Midbrain (tissue), 1 donor: ENCODE measurements around the gene PRPF40A.

Experiments
- DNase-seq: peaks from one replicate; lab custom pipeline; 2025; lab: John Stamatoyannopoulos, UW

The PRPF40A gene

GRCh38 chr2:152651834-152652233 lies 65.4 kb downstream of the PRPF40A start:
- no peak for DNase-seq

DNA sequence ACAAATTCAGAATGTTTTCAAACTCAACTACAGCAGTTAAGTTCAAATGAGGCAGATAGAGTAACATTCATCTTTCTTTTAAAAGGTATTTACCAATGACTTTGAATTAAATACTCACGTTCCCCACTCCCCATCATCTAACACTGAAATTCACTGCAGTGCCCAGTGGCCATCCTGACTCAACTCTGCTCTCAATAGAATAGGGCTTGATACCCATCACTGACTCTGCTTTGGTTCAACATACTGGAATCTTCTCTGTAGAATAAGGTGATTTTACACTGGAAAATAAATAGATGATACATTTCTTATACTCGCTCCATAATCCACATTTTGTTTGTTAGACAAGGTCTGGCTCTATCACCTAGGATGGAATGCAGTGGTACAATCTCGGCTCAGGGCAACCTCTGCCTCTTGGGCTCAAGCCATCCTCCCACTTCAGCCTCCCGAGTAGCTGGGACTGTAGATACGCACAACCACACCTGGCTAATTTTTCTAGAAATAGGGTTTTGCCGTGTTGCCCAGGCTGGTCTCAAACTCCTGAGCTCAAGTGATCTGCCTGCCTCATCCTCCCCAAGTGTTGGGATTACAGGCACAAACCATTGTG lies 66.4 kb downstream of the PRPF40A start:
- no peak for DNase-seq

- DNase-seq: no peak
These were observed 67.3 kb downstream of the PRPF40A start for GRCh38 chr2:152649997-152650396.

DNA sequence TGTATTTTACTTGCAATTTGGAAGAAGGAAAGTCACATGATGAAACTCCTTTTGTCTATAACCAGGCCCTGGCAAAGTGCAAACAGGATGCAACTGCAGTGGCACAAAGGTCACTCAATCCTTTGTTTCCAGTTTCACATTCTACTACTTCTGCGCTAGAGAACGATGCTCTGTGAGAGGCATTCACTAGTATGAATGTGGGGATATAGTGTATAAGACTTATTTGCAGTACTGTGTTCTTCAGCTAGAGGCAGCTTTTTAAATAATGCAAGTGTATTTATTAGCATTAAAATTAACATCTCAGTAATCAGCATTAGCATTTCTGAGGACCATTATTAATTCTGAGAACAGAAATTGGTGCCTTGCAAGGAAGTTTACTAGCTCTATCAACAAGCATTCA lies 68.9 kb downstream of the PRPF40A start:
- DNase-seq: no peak

GRCh38 chr2:152647552-152647951 lies 69.7 kb downstream of the PRPF40A start:
- DNase-seq: peak; percentile 29

GRCh38 chr2:152646775-152647174 lies 70.5 kb downstream of the PRPF40A start:
- no peak for DNase-seq

- no peak for DNase-seq
These were observed 71.0 kb downstream of the PRPF40A start for GRCh38 chr2:152646264-152646663.

GRCh38 chr2:152644189-152644873 lies 72.9 kb downstream of the PRPF40A start:
- DNase-seq: no peak

DNA sequence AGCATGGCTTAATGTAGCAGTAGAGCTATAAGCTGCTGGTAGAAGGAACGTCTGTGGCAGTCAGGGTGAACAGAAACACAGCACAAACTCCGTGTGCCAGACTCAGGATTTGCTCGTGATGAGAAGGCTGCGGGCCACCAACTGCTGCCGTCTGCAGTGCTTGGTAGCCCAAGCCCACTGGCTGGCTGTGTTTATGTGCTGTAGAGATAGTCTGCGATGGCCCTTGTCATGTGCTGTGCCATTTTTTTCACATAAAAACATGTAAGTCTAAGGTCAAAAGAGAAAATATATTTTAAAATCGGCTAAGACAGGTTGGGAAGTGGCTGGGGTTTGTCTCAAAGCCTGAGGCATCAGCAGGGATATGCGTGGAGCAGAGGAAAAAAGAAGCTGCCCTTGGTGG lies 78.7 kb downstream of the PRPF40A start:
- no peak for DNase-seq

GRCh38 chr2:152638056-152638455 lies 79.2 kb downstream of the PRPF40A start:
- DNase-seq: no peak

GRCh38 chr2:152637251-152637650 lies 80.0 kb downstream of the PRPF40A start:
- DNase-seq: no peak

DNA sequence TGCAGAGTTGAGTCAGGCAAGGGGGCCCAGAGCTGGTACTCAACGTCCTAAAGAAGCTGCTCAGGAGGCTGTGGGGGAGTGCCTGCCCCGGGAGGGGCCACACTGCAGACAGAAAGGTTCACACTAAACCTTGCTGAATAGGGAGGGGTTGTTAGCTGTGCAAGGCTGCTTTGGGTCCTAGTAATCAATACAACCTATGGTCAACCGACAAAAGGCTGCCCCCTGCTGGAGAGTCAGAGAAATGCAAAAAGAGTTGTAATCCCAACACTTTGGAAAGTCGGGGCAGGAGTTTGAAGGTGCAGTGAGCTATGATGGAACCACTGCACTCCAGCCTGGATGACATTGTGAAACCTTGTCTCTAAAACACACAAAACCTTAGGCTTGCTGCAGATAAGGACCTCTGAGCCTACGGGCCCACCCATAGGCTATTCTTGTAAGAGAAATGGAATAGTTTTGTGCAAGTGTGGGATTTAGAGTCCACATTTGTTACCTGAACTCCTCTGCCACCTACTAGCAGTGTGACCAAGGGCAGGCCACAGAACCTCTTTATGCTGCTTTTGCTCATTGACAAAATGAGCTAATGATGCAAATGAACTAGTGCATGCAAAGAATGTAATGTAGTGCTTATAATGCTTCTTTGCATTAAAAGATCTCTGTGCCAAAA lies 81.5 kb downstream of the PRPF40A start:
- peak; percentile 48 for DNase-seq

- DNase-seq: no peak
These were observed 84.5 kb downstream of the PRPF40A start for GRCh38 chr2:152632736-152633135.

DNA sequence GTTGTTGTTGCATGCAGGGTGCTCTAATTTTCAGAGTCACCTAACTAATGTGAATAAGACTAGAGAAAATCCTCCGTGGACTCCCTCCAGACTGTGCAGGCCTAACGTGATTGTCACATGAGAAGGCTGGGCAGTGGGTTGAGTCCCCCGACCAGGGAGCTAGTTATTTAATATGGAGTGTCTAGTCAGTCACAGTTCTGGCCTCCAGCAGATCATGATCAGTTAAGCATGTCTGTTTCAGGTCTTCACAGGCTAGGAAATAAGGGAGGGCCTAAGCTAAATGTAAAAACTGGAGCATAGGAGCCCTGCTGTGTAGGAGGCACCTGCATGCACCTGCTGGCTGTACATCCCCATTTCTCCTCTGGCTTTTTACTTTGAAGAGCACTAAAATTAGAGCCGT lies 86.8 kb downstream of the PRPF40A start:
- no peak for DNase-seq

DNA sequence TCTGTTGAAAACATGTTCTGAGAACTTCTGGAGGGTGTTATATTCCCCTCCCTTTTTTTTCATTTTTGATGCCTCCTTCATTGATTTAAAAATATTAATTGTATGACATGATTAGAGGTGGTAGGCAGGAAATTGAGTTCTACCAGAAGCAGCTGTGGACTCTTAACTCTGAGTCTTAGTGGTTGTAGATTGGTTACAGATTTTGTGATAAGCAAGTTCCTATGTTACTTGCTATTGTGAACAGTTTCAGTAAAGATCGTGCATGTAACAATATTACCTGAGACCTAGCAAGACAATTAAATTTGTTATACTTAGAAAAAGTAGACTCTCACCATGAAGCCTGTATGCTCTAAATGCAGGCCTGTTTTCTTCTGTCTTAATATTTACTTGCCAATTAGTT lies 88.1 kb downstream of the PRPF40A start:
- no peak for DNase-seq

GRCh38 chr2:152627351-152627957 lies 89.8 kb downstream of the PRPF40A start:
- peak; percentile 66 for DNase-seq

DNA sequence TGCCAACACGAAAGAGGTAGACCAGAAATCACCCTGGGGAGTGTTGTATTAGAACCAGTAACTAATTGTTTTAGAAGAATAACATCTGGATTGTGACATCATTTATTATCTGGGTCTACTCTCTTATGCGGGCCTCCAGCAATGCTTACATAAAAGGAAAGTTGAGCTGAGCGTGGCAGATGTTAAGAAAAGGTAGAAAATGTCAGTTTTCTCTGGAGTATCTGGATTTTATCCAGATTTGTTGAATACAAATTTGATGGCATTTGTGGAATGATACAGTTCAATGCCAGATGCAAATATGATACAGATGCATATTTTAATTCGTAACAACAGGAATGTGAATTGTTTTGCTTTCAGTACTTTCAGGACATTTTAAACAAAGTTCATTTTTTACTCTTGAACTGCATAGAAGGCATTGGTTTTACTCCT lies 90.3 kb downstream of the PRPF40A start:
- DNase-seq: no peak

DNA sequence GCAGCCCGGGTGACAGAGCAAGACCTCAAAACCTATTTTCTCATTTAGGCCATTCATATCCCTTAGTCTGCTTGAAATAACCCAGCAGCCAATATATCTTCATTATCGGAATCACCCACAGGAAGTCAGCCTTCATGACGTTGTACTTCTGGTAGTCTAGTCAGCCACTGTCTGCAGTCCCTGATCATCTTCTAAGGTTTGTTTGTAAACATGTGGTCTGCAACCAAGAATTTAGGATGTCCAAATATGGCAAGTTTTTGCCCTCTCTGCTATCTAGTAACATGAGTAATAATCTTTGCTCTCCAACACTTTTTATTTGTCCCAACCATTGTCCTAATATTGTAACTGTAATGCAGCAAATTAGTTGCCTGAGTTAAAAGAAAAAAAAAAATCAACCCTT lies 92.5 kb downstream of the PRPF40A start:
- DNase-seq: no peak

DNA sequence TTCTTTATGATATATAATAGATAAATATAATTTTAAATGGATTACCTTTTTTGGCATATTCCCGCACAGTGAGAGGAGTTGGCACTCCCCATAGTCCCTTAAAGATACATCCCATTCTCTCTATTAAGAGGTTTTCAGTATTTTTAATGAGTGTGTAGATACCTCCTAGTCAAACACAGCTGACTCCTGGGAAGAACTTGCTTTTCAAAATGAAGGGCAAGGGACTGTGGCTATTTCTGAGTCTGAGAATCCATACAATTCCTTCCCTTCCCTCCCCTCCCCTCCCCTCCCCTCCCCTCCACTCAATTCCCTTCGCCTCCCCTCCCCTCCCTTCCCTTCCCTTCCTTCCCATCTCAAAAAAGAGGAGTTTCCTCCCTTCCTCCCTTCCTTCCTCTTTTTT lies 93.5 kb downstream of the PRPF40A start:
- DNase-seq: no peak

GRCh38 chr2:152623076-152623740 lies 94.1 kb downstream of the PRPF40A start:
- no peak for DNase-seq

DNA sequence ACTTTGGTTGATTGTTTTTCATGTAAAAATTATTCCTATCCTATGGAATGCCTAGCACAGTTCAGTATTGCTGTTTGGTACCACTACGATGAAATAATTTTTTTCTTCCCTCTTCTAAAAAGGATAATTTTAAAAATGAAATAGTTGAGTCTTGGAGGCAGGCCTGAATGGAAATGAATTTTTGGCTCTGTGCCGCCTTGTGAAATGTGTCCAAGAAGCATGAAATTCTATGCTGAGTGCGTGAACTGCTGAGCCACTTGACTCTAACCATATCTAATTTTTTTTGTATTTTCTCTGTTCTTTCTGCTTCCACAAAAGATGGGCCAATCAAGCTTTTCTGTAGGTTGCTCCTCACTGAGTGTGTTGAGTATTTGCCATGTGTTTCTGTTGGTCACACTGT lies 95.0 kb downstream of the PRPF40A start:
- no peak for DNase-seq

- no peak for DNase-seq
These were observed 96.3 kb downstream of the PRPF40A start for GRCh38 chr2:152620985-152621384.
